GM21723 (cell line): ENCODE data around the gene NOD1.
A peak's percentile ranks its signal among the peaks of the same experiment; 100 is the strongest.
"Not testable (repeated sequence)": the region's sequence is repeated elsewhere in the genome, so short reads cannot be mapped to it uniquely, and the experiment has no call there.

Experiments used
- ATAC-seq: cut with Tn5 transposase; IDR thresholded peaks from one replicate; pipeline ENCODE4 v1.9.1; 2021; ENCODE audit warnings: mild to moderate bottlenecking, moderate library complexity; ENCODE audit not compliant: unreplicated experiment

The NOD1 gene

GRCh38 chr7:30505174-30505697 lies 26.7 kb upstream of the NOD1 start:
- ATAC-seq: peak; percentile 30

GRCh38 chr7:30504301-30505173 lies 26.0 kb upstream of the NOD1 start, which contains the start of gene GGCT:
GGCT (minus strand) TSS chr7:30504829; CDS start chr7:30504709, 120 bp downstream.
- ATAC-seq: peak; percentile 99

GRCh38 chr7:30503274-30504212 lies 25.0 kb upstream of the NOD1 start:
- ATAC-seq: no peak

DNA sequence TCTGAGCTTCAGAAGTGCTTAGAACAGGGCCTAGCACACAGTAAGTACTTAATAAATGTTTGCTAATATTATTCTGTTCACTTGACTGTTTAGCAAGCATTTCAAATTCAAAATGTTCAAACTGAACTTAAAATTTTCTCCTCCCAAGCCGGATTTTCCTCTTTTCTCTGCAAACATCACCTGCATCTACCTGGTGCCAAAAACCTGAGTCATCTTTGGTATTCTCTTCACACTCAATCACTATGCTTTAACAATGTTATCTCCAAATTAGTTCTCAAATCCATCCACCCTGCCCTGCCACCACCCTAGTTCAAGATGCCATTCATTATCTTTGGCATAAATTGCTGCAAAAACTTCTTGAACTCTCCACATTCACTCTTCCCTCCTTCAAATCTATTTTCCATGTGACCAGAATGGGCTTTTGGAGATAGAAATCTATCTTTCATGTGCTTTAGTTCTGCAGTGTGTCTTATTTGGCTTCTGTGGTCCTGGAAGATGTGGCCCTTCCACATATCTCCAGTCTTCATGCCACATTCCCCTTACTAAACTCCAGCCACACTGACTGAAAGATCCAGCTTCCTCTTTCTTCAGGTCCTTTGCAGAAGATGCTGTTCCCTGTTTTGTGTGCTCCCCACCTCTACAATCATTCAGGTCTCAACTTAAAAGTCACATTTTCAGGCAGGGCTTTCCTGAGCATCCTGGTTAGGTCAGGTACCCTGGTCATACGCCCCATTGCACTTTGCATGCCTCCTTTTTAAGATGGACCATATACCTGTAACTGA lies 24.1 kb upstream of the NOD1 start:
- no peak for ATAC-seq

DNA sequence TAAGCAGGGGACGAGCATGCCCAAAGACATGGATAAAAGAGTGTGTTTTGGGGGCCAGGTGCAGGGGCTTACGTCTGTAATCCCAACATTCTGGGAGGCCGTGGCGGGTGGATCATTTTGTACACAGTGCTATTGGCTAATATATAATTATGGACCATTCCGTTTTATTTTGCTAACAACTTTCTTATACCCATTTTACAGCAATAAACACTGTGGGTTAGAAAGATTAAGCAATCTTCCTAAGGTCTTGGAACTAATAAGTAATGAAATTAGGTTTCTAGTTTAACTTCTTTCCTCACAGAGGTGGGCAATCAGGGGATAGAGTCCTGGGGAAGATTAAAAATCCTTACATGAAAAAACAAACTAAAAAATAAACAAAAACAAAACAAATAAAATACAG lies 22.7 kb upstream of the NOD1 start:
- no peak for ATAC-seq

- ATAC-seq: no peak
These were observed 14.6 kb upstream of the NOD1 start for GRCh38 chr7:30493228-30493627.

DNA sequence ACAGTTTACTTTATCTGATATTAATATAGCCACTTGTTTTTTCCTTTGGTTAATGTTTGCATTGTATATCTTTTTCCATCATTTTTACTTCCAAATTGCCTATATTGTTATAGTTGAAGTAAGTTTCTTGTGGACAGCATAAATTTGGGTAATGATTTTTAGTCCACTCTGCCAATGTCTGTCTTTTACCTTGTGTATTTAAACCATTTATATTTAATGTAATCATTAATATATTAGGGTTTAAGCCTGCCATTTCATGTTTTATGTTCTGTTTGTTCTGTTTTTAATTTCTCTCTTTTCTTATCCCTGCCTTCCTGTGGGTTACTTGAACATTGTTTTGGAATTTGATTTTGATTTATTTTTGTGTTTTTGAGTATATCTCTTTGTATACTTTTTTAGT lies 12.8 kb upstream of the NOD1 start:
- no peak for ATAC-seq

- no peak for ATAC-seq
These were observed 8.8 kb upstream of the NOD1 start for GRCh38 chr7:30487371-30487770.

DNA sequence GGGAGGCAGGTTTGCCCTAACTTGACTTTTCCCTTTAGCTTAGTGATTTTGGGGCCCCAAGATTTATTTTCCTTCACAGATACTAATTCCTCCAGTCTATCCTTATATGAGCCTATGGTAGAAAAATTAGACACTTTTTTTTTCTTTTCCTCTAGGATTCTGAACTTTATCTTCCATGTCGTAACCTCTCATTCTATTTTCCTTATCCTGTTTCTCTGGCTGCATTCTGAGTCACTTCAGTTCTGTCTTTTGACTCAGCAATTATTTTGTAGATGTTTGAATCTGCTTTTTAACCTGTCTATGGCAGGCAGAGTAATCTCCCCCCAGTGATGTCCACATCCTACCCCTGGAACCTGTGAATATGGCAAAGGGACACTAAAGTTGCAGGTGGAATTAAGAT lies 7.1 kb upstream of the NOD1 start:
- no peak for ATAC-seq

DNA sequence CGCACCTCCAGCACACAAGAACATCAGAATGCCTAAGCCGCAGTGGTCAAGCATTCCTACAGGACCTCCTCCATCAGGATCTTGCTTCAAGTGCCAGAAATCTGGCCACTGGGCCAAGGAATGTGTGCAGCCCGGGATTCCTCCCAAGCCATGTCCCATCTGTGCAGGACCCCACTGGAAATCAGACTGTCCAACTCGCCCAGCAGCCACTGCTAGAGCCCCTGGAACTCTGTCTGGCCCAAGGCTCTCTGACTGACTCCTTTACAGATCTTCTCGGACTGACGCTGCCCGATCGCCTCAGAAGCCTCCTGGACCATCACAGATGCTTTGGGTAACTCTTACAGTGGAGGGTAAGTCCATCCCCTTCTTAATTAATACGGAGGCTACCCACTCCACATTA lies 2.8 kb upstream of the NOD1 start:
- ATAC-seq: not testable (repeated sequence)

DNA sequence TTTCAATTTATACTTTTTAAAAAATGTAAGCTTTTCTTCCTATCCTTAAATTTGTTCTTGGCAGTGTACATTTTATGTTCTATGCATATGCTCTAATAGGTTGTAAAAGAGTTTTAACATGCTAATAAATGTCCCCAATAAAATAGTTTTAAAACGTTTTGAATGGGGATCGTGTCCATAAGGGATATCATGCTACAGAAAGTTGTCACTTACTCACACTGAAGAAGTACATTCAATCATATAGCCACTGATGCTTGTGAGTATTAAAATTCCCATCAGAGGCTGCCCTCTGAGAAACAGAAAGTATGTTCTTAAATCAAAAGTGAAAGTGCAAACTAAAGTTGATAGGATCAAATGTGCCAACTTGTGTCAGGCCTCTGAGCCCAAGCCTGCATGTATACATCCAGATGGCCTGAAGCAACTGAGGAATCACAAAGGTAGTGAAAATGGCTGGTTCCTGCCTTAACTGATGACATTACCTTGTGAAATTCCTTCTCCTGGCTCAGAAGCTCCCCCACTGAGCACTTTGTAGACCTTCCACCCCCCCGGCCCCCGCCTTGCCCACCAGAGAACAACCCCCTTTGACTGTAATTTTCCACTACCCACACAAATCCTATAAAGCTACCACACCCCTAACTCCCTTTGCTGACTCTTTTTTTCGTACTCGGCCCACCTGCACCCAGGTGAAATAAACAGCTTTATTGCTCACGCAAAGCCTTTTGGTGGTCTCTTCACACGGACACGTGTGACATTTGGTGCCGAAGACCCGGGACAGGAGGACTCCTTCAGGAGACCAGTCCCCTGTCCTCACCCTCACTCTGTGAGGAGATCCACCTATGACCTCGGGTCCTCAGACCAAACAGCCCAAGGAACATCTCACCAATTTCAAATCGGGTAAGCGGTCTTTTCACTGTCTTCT lies 877 bp upstream of the NOD1 start:
- ATAC-seq: no peak

- no peak for ATAC-seq
These were observed 2.0 kb downstream of the NOD1 start for GRCh38 chr7:30476459-30477145.

DNA sequence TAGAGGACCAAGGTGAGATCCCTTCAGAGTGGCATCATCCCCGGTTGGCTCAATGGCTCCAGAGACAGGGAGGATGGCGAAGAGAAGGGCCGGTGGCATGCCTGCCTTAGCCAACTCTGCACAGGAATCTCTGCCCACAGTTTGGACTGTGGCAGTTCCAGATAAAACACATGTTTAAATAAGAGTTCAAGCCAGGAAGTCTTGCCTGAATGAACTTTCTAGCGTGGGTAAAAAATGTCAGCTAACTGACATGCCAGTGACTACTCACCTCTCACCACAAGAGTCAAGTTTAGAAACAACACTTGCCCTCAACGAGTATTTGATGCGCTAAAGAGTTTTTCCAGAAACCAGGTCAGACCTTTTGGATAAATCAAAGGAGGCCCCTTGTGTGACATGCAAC lies 3.0 kb downstream of the NOD1 start:
- ATAC-seq: no peak

DNA sequence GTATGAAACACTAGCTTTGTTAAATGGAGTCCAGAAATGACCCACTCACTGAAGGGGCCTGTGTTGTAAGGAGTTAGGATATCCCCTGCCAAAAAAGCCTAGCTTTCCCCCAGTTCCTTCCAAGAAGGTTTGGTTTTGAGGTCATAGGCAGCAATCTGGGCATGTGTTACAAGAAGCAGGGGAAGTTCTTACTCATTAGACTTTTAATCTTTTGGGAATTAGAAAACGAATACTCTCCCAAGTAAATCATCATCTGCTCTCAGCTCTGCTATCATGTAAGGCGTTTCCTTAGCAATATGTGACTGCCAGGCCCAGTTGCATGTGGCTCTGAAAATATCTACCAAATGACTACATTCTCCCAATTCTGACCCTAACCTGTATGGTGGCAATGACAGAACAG lies 3.7 kb downstream of the NOD1 start:
- no peak for ATAC-seq

GRCh38 chr7:30474485-30474884 lies 4.1 kb downstream of the NOD1 start:
- no peak for ATAC-seq

DNA sequence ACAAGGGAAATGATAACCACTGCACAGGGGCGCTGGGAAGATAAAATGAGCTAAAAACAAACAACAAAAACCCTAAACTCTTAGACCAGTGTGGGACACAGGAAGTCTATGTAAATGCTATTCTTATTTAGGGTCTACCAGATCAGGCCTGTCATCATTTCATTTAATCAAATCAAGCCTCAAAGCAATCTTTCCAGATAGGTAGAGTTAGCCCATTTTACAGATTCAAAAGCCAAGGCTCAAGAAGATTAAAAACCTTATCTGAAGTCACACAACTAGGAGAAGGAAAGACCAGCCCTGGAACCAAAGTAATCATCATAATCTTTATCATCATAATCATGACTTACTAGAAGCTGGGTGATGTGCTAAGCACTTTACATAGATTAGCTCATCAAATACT lies 4.7 kb downstream of the NOD1 start:
- no peak for ATAC-seq

GRCh38 chr7:30472784-30473775 lies 5.5 kb downstream of the NOD1 start:
- ATAC-seq: no peak
